ENCODE results near the gene TCF4.

Gene TCF4

DNA sequence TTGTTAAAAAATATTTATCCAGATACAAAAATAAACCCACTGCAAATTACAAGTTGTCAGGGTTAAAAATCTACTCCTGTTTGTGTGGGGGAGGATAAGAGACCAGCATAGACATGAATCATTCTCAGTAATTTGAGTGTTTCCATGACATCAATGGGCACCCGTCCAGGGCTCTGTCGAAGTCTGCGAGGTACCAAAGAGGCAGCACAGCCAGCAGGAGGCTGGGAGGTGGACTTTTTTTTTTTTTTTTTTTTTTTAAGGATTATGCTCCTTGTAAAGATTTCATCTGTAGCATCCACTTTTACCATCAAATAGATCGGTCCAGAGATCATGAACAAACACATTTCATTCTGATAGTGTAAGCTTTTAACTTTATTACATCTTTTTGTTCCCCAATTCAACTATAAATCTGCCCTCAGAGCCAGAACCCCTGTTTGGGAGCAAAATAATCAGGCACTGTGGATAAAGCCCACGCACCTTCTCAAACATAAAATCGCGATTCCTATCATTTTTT, 182.0 kb downstream of the TCF4 start:
- TF ChIP-seq, protein P1, sequence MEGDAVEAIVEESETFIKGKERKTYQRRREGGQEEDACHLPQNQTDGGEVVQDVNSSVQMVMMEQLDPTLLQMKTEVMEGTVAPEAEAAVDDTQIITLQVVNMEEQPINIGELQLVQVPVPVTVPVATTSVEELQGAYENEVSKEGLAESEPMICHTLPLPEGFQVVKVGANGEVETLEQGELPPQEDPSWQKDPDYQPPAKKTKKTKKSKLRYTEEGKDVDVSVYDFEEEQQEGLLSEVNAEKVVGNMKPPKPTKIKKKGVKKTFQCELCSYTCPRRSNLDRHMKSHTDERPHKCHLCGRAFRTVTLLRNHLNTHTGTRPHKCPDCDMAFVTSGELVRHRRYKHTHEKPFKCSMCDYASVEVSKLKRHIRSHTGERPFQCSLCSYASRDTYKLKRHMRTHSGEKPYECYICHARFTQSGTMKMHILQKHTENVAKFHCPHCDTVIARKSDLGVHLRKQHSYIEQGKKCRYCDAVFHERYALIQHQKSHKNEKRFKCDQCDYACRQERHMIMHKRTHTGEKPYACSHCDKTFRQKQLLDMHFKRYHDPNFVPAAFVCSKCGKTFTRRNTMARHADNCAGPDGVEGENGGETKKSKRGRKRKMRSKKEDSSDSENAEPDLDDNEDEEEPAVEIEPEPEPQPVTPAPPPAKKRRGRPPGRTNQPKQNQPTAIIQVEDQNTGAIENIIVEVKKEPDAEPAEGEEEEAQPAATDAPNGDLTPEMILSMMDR (IDR thresholded peaks at IDR 0.05; ENCODE audit: borderline replicate concordance, insufficient read depth, low read depth, low read length) = no peak
- H3K4me3 ChIP-seq (ENCODE audit: low read depth, low read length) = no peak overlapping the region

DNA sequence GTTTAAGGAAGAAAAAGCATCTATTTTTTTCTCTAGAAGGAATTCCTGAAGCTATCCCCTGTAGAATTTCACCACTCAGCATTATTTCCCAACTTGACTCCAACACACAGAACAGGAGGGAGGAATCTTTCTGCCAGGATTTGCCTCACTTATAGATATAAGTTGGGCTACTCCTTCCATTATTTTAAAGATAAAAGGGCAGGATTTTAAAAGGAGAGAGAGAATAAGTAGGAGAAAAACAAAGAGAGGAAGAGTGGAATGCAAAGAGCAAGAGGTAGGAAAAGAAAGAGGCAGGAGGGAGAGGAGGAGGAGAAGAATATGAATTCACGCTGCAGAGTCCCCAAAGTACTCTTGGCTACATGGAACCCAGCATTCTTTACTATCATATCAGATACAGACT, 182.5 kb downstream of the TCF4 start:
- TF ChIP-seq, protein P1 (IDR thresholded peaks at IDR 0.05; ENCODE audit: borderline replicate concordance, insufficient read depth, low read depth, low read length) = no peak
- H3K4me3 ChIP-seq (ENCODE audit: low read depth, low read length) = no peak overlapping the region

DNA sequence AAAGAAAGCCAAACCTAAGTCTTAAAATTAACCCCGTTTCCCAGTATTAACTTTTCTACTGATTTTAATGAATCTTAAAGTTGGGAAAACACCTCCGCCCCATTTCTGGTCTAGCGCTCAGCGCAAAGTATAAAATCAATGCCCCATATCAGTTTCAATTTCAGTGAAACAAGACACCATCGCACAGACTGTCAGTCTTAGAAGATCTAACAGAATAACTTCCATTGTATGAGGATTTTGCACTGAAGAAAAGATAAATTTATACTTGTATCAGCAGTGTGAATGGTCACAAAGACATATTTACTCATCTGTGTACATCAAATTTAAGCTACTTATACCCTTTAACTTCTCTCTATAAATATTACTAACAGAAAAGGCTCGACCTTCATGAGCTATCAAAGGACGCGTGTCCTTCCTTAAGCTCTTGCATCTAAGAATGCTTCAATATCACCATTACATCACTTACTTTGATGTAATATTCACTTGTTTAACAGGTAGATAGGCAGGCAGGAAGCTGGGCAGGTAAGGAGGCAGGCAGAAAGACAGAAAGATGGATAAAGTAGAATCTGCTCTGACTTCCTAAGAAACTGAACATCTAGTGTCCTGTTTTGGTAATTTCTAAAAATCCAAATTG, 183.0 kb downstream of the TCF4 start:
- no peak overlapping the region for H3K4me3 ChIP-seq (ENCODE audit: low read depth, low read length)
- TF ChIP-seq, protein P1 (IDR thresholded peaks at IDR 0.05; ENCODE audit: borderline replicate concordance, insufficient read depth, low read depth, low read length) = no peak

DNA sequence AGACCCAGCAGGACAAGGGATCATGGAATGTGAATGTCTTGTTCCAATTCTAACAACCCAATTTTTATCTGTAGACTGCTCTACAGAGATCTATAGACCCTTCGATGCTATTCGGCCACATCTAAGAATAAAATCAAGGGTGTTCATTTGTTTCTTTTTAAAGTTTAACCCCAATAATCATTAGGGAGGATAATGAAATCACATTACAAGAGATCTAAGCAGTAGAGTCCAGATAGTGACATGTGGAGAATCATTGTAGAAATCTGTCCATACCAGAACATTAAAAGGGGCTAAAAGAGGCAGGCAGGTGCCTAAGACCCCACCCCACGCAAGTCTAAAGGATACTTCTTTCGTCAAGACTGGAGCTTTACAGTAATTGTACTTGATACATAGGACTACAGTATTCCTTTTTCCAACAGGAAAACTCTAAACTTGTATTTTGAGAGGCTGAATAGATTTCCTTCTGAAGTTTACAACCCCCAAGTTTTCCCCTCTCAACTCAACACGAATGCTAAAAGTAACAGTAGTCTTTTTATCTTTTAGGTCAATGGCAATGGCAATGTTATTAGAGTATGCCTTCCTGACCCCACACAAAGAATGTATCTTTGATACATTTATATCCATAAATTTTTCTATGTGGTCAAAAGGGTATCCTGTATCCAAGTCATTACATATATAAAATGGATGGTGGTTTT, 183.7 kb downstream of the TCF4 start:
- H3K4me3 ChIP-seq (ENCODE audit: low read depth, low read length) = no peak overlapping the region
- TF ChIP-seq, protein P1 (IDR thresholded peaks at IDR 0.05; ENCODE audit: borderline replicate concordance, insufficient read depth, low read depth, low read length) = no peak

DNA sequence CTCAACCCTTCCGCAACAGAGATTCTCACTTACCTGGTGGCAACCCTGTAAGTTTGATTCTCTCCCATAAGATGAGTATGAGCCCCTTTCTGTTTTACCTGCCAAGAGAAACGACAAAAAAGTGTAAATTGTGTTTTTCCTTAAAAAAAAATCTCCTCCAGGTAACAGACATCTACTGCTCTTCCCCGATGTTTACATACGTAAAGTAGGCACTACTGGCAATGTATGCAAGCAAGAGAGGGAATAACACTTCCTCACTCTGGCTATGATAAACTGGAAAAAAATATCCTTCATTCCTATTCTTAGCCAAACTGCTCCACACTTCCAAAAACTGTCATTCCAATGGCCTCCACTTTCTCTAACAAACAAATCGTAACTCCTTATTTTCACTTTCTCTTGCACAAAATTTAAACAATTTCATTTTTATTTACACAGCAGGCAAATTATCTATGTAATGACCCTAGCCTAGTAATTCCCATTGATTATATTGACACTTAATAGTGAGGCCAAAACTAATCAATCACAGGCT, 184.5 kb downstream of the TCF4 start:
- no peak overlapping the region for H3K4me3 ChIP-seq (ENCODE audit: low read depth, low read length)
- TF ChIP-seq, protein P1 (IDR thresholded peaks at IDR 0.05; ENCODE audit: borderline replicate concordance, insufficient read depth, low read depth, low read length) = no peak

DNA sequence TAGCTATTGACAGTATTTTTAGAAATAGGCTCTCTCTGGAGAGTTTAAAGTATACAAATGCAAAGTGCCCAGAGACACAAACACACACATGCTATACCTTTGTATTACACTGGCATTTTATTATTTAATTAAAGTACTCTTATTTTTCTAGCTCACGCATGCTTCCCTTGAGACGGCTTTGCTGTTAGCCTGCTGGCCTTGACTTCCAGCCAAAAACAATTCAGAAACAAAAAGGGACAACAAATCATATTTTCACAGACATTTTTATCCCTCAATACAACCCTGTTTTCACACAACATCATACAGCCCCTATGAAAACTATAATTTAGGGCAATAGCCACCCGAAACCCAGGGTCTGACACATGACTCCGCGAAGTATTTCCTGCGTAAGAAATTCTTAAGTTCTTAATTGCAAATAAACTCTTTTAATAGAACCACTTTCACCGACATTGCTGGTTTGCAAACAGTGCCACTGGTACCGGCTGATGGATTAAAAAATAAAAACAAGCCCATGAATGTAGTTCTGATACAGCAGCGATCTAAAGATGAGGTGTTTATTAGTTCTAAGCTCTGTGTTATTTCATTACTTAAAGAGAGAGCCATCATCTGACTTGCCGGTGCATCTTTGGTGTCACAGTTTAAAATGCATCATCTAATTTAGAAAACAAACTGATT, 185.1 kb downstream of the TCF4 start:
- TF ChIP-seq, protein P1 (IDR thresholded peaks at IDR 0.05; ENCODE audit: borderline replicate concordance, insufficient read depth, low read depth, low read length) = no peak
- no peak overlapping the region for H3K4me3 ChIP-seq (ENCODE audit: low read depth, low read length)
